H9 (cell line): ENCODE measurements around the gene KLHL3. TPM values are rescaled to one million over a fixed set of nuclear protein-coding genes. Genes with fewer than 3 reads are reported as not detected.

Experiments used
- DNase-seq: peaks from one replicate; pipeline ENCODE4 v3.0.0-alpha.2; 2017
- H2AFZ ChIP-seq: one replicate; pipeline ENCODE4 v1.6.1; 2013; ENCODE audit warnings: mild to moderate bottlenecking, low read length, control low read depth, moderate library complexity
- H2AK5ac ChIP-seq: 2 replicates; pipeline ENCODE4 v1.6.1; 2013; ENCODE audit warnings: low read length, control low read depth, mixed read lengths; ENCODE audit not compliant: insufficient read length
- H2BK120ac ChIP-seq: one replicate; pipeline ENCODE4 v1.6.1; 2013; ENCODE audit warnings: low read depth, mild to moderate bottlenecking, low read length, control low read depth, inconsistent platforms; ENCODE audit not compliant: poor library complexity, severe bottlenecking
- H2BK12ac ChIP-seq: 2 replicates; pipeline ENCODE4 v1.6.1; 2013; ENCODE audit warnings: low read length, control low read depth, mixed read lengths, low read depth; ENCODE audit not compliant: insufficient read length
- H2BK15ac ChIP-seq: 2 replicates; pipeline ENCODE4 v1.6.1; 2013; ENCODE audit warnings: low read depth, low read length, control low read depth
- H2BK20ac ChIP-seq: one replicate; pipeline ENCODE4 v1.6.1; 2013; ENCODE audit warnings: low read depth, mild to moderate bottlenecking, low read length, control low read depth, inconsistent platforms; ENCODE audit not compliant: poor library complexity, severe bottlenecking
- H2BK5ac ChIP-seq: 2 replicates; pipeline ENCODE4 v1.6.1; 2013; ENCODE audit warnings: low read length, control low read depth, mixed read lengths; ENCODE audit not compliant: insufficient read length
- H3K14ac ChIP-seq: 2 replicates; pipeline ENCODE4 v1.6.1; 2013; ENCODE audit warnings: low read length, control low read depth; ENCODE audit not compliant: insufficient read depth
- H3K18ac ChIP-seq: 2 replicates; pipeline ENCODE4 v1.6.1; 2013; ENCODE audit warnings: low read depth, mild to moderate bottlenecking, mixed read lengths, low read length, control low read depth; ENCODE audit not compliant: insufficient read length
- H3K23ac ChIP-seq: 2 replicates; pipeline ENCODE4 v1.6.1; 2013; ENCODE audit warnings: low read length, control low read depth, mixed read lengths, low read depth; ENCODE audit not compliant: insufficient read length
- H3K23me2 ChIP-seq: 2 replicates; pipeline ENCODE4 v1.6.1; 2013; ENCODE audit warnings: low read depth, mild to moderate bottlenecking, mixed read lengths, low read length, control low read depth; ENCODE audit not compliant: insufficient read length, poor library complexity, severe bottlenecking
- H3K27ac ChIP-seq: 2 replicates; pipeline ENCODE4 v1.5.1; 2013; ENCODE audit warnings: low read length, control low read depth, mixed read lengths, low read depth; ENCODE audit not compliant: insufficient read length
- H3K27me3 ChIP-seq: 2 replicates; pipeline ENCODE4 v1.6.1; 2013; ENCODE audit warnings: low read length, control low read depth, inconsistent platforms; ENCODE audit not compliant: insufficient read depth
- H3K4ac ChIP-seq: 2 replicates; pipeline ENCODE4 v1.6.1; 2013; ENCODE audit warnings: low read depth, mild to moderate bottlenecking, control low read depth, inconsistent platforms, low read length, moderate library complexity
- H3K4me1 ChIP-seq: 2 replicates; pipeline ENCODE4 v1.6.1; 2013; ENCODE audit warnings: low read length, control low read depth, inconsistent platforms; ENCODE audit not compliant: insufficient read depth
- H3K4me2 ChIP-seq: 2 replicates; pipeline ENCODE4 v1.6.1; 2013; ENCODE audit warnings: low read length, control low read depth, mixed read lengths; ENCODE audit not compliant: insufficient read length, insufficient read depth
- H3K56ac ChIP-seq: 2 replicates; pipeline ENCODE4 v1.6.1; 2013; ENCODE audit warnings: low read depth, mild to moderate bottlenecking, mixed read lengths, low read length, control low read depth; ENCODE audit not compliant: insufficient read length
- H3K79me1 ChIP-seq: 2 replicates; pipeline ENCODE4 v1.6.1; 2013; ENCODE audit warnings: low read depth, mild to moderate bottlenecking, moderate library complexity, low read length, control low read depth, inconsistent platforms; ENCODE audit not compliant: insufficient read depth, poor library complexity, severe bottlenecking
- H3K79me2 ChIP-seq: 2 replicates; pipeline ENCODE4 v1.6.1; 2013; ENCODE audit warnings: low read length, control low read depth, inconsistent platforms; ENCODE audit not compliant: insufficient read depth
- H3K9ac ChIP-seq: 2 replicates; pipeline ENCODE4 v1.6.1; 2013; ENCODE audit warnings: low read length, control low read depth, mixed read lengths; ENCODE audit not compliant: insufficient read length; ENCODE audit errors: extremely low read depth
- H3K9me3 ChIP-seq: one replicate; pipeline ENCODE4 v1.6.1; 2013; ENCODE audit warnings: low read depth, low read length, inconsistent platforms; ENCODE audit not compliant: control insufficient read depth
- H3T11ph ChIP-seq: one replicate; pipeline ENCODE4 v1.6.1; 2013; ENCODE audit warnings: mild to moderate bottlenecking, low read length, control low read depth, inconsistent platforms
- H4K20me1 ChIP-seq: one replicate; pipeline ENCODE4 v1.6.1; 2013; ENCODE audit not compliant: control insufficient read depth, insufficient read length, insufficient read depth
- H4K5ac ChIP-seq: 2 replicates; pipeline ENCODE4 v1.6.1; 2013; ENCODE audit warnings: low read depth, mild to moderate bottlenecking, mixed read lengths, low read length, control low read depth; ENCODE audit not compliant: insufficient read length
- H4K8ac ChIP-seq: replicated peaks from 2 replicates; pipeline ENCODE4 v1.6.1; 2013; ENCODE audit warnings: low read length, control low read depth, mixed read lengths, low read depth; ENCODE audit not compliant: insufficient read length
- H4K91ac ChIP-seq: 2 replicates; pipeline ENCODE4 v1.6.1; 2013; ENCODE audit warnings: low read depth, mild to moderate bottlenecking, moderate library complexity, mixed read lengths, low read length, control low read depth; ENCODE audit not compliant: insufficient read length
- H3K27ac Mint-ChIP-seq, 3 experiments: 2 replicates in 2 of 3; 3 replicates in 1 of 3; pipeline ENCODE4 v1.8.0; 2020 to 2021; ENCODE audit warnings: mixed read lengths in 3 of 3, mild to moderate bottlenecking in 1 of 3, moderate library complexity in 1 of 3
- H3K27me3 Mint-ChIP-seq: 2 replicates; pipeline ENCODE4 v1.8.0; 2021; ENCODE audit warnings: low read depth, mild to moderate bottlenecking, moderate library complexity, mixed read lengths
- H3K36me3 Mint-ChIP-seq, 3 experiments: 2 replicates in 2 of 3; 3 replicates in 1 of 3; pipeline ENCODE4 v1.8.0; 2020 to 2021; ENCODE audit warnings: low read depth in 3 of 3, mixed read lengths in 3 of 3; ENCODE audit not compliant: insufficient read depth in 1 of 3
- H3K4me1 Mint-ChIP-seq, 2 experiments: 2 replicates each; pipeline ENCODE4 v1.8.0; 2020; ENCODE audit warnings: mixed read lengths in 2 of 2
- H3K4me3 Mint-ChIP-seq, 2 experiments: 2 replicates in 1 of 2; 3 replicates in 1 of 2; pipeline ENCODE4 v1.8.0; 2020 to 2021; ENCODE audit warnings: mild to moderate bottlenecking in 2 of 2, mixed read lengths in 2 of 2, moderate library complexity in 1 of 2
- H3K9me3 Mint-ChIP-seq, 2 experiments: 2 replicates in 1 of 2; 3 replicates in 1 of 2; pipeline ENCODE4 v1.8.0; 2020; ENCODE audit warnings: mild to moderate bottlenecking in 2 of 2, mixed read lengths in 2 of 2, moderate library complexity in 1 of 2
- WGBS: extraction: QIAGEN DNeasy Blood & Tissue Kit; methylation state at CpG from one replicate; pipeline ENCODE4 v1.1.7; 2013; ENCODE audit warnings: missing lambda C conversion rate, low lambda C conversion rate, mixed read lengths; ENCODE audit not compliant: insufficient read length; ENCODE audit errors: extremely low coverage; 5-methylcytosine and 5-hydroxymethylcytosine counted together
- total RNA-seq: library from RNA; stranded (reverse); gene quantifications from 2 replicates; pipeline ENCODE4 v1.2.1, GENCODE V29; 2021
- TF ChIP-seq, protein P1 (sequence below): fragments of 200-600 bp; sonication (generic); conservative IDR thresholded peaks from 3 replicates; pipeline ENCODE4 v1.8.0; 2021; ENCODE audit warnings: antibody characterized with exemption, mild to moderate bottlenecking

The KLHL3 gene
- total RNA-seq, 1 experiment from 2014 or later = 12.8 TPM

DNA sequence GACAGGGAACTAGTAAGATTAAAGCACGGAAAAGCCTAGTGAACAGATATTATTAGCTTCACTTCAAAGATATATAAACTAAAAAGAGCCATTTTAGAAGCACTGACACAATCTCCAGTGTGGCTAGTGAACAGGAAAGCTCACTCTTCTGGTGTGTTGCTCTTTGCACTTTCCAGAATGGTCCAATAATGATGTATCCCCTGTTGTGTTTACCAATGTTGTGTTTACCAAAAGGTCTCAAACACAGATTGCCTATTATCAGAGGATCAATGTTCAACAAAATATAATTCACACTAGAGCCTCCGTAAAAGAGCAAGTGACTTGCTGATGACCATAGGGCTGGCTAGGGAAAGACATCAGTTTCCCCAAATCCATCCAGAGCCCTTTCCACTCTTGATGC is 11.6 kb downstream of the KLHL3 start:
- Histone ChIP-seq H3K9me3 (no peaks in the 10 kb centered on the region), H3K79me1 (peaks cover under 1% of the 10 kb centered on the region), H3K27me3 (no peaks in the 10 kb centered on the region), H2AK5ac (no peak overlapping the region), H2BK120ac (no peak overlapping the region), H4K20me1 (no peaks in the 10 kb centered on the region), H3K56ac (no peak overlapping the region), H3K23ac (no peak overlapping the region), H4K91ac (no peak overlapping the region), H2BK12ac (no peak overlapping the region), H4K8ac (no peak overlapping the region), H2BK5ac (no peak overlapping the region), H3T11ph (no peak overlapping the region), H3K18ac (no peak overlapping the region), H4K5ac (no peak overlapping the region), H3K9ac (no peak overlapping the region), H2BK20ac (no peak overlapping the region), H3K27ac (no peak overlapping the region), H2BK15ac (no peak overlapping the region), H3K79me2 (peaks cover 2% of the 10 kb centered on the region; the same call in 1 of the 2 replicates), H3K4ac (no peak overlapping the region), H2AFZ (no peak overlapping the region), H3K4me2 (no peak overlapping the region), H3K4me1 (no peaks in the 10 kb centered on the region), H3K14ac (no peak overlapping the region), H3K23me2 (no peaks in the 10 kb centered on the region)
- H3K4me1 Mint-ChIP-seq = peaks cover 0 to 4% of the 10 kb centered on the region in 2 experiments; a peak in 1 of 4 replicates
- no peaks in the 10 kb centered on the region for H3K27me3 Mint-ChIP-seq
- WGBS = no CpG with 5 or more reads among the region's 2 CpGs
- no peaks in the 10 kb centered on the region for H3K9me3 Mint-ChIP-seq
- H3K4me3 Mint-ChIP-seq = no peak overlapping the region
- H3K36me3 Mint-ChIP-seq = peaks cover 0 to 4% (median 0%) of the 10 kb centered on the region in 3 experiments; a peak in 2 of 7 replicates
- no peak for DNase-seq
- no peak overlapping the region for H3K27ac Mint-ChIP-seq
- TF ChIP-seq, protein P1, sequence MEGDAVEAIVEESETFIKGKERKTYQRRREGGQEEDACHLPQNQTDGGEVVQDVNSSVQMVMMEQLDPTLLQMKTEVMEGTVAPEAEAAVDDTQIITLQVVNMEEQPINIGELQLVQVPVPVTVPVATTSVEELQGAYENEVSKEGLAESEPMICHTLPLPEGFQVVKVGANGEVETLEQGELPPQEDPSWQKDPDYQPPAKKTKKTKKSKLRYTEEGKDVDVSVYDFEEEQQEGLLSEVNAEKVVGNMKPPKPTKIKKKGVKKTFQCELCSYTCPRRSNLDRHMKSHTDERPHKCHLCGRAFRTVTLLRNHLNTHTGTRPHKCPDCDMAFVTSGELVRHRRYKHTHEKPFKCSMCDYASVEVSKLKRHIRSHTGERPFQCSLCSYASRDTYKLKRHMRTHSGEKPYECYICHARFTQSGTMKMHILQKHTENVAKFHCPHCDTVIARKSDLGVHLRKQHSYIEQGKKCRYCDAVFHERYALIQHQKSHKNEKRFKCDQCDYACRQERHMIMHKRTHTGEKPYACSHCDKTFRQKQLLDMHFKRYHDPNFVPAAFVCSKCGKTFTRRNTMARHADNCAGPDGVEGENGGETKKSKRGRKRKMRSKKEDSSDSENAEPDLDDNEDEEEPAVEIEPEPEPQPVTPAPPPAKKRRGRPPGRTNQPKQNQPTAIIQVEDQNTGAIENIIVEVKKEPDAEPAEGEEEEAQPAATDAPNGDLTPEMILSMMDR = no peak
